Vagina (tissue), 2 donors: ENCODE measurements around the gene SLC37A3.
"Not testable (repeated sequence)": the region's sequence is repeated elsewhere in the genome, so short reads cannot be mapped to it uniquely, and the experiment has no call there.

ENCODE experiments used
- POLR2A ChIP-seq, 2 donors: fragments of 450-650 bp; IDR thresholded peaks; one replicate each; pipeline ENCODE4 v1.6.1; 2017; ENCODE audit warnings: antibody characterized with exemption in 2 of 2, mild to moderate bottlenecking in 2 of 2, moderate library complexity in 2 of 2
- POLR2AphosphoS5 ChIP-seq, 2 donors: sonication (generic); formaldehyde crosslinking; IDR thresholded peaks; one replicate each; pipeline ENCODE4 v1.9.0; 2017; ENCODE audit warnings: antibody characterized with exemption in 2 of 2, mild to moderate bottlenecking in 2 of 2, low read depth in 1 of 2; ENCODE audit not compliant: insufficient read depth in 1 of 2
- TF ChIP-seq, protein P1 (sequence below), 3 experiments: fragments of 450-650 bp in 2 of 3; fragments of 200-600 bp in 1 of 3; sonication (generic) in 1 of 3; IDR thresholded peaks; one replicate each; pipeline ENCODE4 v1.5.1; 2017 to 2019; ENCODE audit warnings: antibody characterized with exemption in 3 of 3, mild to moderate bottlenecking in 2 of 3, moderate library complexity in 2 of 3

DNA sequence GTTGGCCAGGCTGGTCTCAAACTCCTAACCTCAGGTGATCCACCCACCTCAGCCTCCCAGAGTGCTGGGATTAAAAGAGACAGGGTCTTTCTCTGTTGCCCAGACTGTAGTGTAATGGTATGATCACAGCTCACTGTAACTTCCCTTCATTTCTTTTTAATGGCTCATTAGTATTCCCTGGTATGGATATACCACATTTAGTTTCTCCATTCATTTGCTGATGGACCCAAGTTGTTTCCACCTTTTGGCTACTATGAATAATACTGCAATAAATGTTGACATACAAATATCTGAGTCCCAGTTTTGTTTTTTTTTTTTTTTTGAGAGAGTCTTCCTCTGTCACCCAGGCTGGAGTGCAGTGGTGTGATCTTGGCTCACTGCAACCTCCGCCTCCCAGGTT is 59.4 kb downstream of the SLC37A3 start:
- TF ChIP-seq, protein P1, sequence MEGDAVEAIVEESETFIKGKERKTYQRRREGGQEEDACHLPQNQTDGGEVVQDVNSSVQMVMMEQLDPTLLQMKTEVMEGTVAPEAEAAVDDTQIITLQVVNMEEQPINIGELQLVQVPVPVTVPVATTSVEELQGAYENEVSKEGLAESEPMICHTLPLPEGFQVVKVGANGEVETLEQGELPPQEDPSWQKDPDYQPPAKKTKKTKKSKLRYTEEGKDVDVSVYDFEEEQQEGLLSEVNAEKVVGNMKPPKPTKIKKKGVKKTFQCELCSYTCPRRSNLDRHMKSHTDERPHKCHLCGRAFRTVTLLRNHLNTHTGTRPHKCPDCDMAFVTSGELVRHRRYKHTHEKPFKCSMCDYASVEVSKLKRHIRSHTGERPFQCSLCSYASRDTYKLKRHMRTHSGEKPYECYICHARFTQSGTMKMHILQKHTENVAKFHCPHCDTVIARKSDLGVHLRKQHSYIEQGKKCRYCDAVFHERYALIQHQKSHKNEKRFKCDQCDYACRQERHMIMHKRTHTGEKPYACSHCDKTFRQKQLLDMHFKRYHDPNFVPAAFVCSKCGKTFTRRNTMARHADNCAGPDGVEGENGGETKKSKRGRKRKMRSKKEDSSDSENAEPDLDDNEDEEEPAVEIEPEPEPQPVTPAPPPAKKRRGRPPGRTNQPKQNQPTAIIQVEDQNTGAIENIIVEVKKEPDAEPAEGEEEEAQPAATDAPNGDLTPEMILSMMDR (IDR thresholded peaks at IDR 0.05) = not testable (repeated sequence)
- TF ChIP-seq POLR2AphosphoS5 (IDR thresholded peaks at IDR 0.05; ENCODE audit: insufficient read depth in 1 of 2, low read depth in 1 of 2); POLR2A (IDR thresholded peaks at IDR 0.05): not testable (repeated sequence)
